ENCODE data around the gene MACF1.

- TF ChIP-seq POLR2A (IDR thresholded peaks at IDR 0.05), result no peak
- TF ChIP-seq, protein P1, sequence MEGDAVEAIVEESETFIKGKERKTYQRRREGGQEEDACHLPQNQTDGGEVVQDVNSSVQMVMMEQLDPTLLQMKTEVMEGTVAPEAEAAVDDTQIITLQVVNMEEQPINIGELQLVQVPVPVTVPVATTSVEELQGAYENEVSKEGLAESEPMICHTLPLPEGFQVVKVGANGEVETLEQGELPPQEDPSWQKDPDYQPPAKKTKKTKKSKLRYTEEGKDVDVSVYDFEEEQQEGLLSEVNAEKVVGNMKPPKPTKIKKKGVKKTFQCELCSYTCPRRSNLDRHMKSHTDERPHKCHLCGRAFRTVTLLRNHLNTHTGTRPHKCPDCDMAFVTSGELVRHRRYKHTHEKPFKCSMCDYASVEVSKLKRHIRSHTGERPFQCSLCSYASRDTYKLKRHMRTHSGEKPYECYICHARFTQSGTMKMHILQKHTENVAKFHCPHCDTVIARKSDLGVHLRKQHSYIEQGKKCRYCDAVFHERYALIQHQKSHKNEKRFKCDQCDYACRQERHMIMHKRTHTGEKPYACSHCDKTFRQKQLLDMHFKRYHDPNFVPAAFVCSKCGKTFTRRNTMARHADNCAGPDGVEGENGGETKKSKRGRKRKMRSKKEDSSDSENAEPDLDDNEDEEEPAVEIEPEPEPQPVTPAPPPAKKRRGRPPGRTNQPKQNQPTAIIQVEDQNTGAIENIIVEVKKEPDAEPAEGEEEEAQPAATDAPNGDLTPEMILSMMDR (IDR thresholded peaks at IDR 0.05 in 4 of 5, conservative IDR thresholded peaks at IDR 0.05 in 1 of 5), result no peak
Observed at GRCh38 chr1:39239968-39240367, 35.5 kb downstream of the MACF1 start.

Measured in gastrocnemius medialis (tissue), 4 donors.